Panc1 (cell line): ENCODE data around the gene PTAR1. TPM values are rescaled to one million over a fixed set of nuclear protein-coding genes. Genes with fewer than 3 reads are reported as not detected.

ENCODE experiments used
- ATAC-seq: fragments of 200-7000 bp; cut with Tn5 transposase; 2 replicates; pipeline ENCODE4 v1.9.1; 2020; ENCODE audit warnings: mild to moderate bottlenecking, moderate library complexity
- BruUV-seq: library from RNA; stranded (reverse); fragments of 400-500 nt; replicated peaks from 2 replicates; lab custom pipeline; 2021; lab: Mats Ljungman, UMichigan
- CTCF ChIA-PET: fragments of 300-600 bp; sonication (Branson Sonifier 250); formaldehyde crosslinking; loops from one replicate; lab custom pipeline; 2022; ENCODE audit warnings: antibody characterized with exemption; lab: Charles Lee
- POLR2A ChIA-PET: fragments of 300-600 bp; sonication (Branson Sonifier 250); formaldehyde crosslinking; loops from one replicate; lab custom pipeline; 2022; ENCODE audit warnings: antibody characterized with exemption; lab: Charles Lee
- DNase-seq: peaks from one replicate; pipeline ENCODE4 v3.0.0-alpha.2; 2010; ENCODE audit warnings: low read depth, low spot score
- H3K27ac ChIP-seq: 2 replicates; pipeline ENCODE4 v1.5.1; 2011; ENCODE audit warnings: mild to moderate bottlenecking, low read length, inconsistent platforms
- H3K27me3 ChIP-seq: fragments of 200-500 bp; sonication (Bioruptor generic); 2 replicates; pipeline ENCODE4 v1.6.0; 2014; ENCODE audit warnings: low read length, inconsistent platforms; ENCODE audit not compliant: control insufficient read depth, insufficient read depth
- H3K36me3 ChIP-seq: fragments of 200-500 bp; sonication (Bioruptor generic); 2 replicates; pipeline ENCODE4 v1.5.1; 2014; ENCODE audit warnings: inconsistent platforms, mild to moderate bottlenecking, low read length, moderate library complexity; ENCODE audit not compliant: control insufficient read depth, insufficient read depth
- H3K4me1 ChIP-seq: 2 replicates; pipeline ENCODE4 v1.5.1; 2011; ENCODE audit warnings: inconsistent platforms, mild to moderate bottlenecking, low read length, moderate library complexity; ENCODE audit not compliant: control insufficient read depth, insufficient read depth
- H3K4me3 ChIP-seq, 2 experiments: 2 replicates each; pipeline ENCODE4 v1.5.1; 2011 to 2012; ENCODE audit warnings: low read depth in 2 of 2, low read length in 2 of 2, mild to moderate bottlenecking in 2 of 2, inconsistent platforms in 1 of 2, moderate library complexity in 1 of 2
- H3K9me3 ChIP-seq: fragments of 200-500 bp; sonication (Bioruptor generic); 2 replicates; pipeline ENCODE4 v1.5.1; 2014; ENCODE audit warnings: low read depth, mild to moderate bottlenecking, inconsistent platforms, low read length, moderate library complexity; ENCODE audit not compliant: control insufficient read depth, insufficient read depth
- POLR2AphosphoS5 ChIP-seq: IDR thresholded peaks from 2 replicates; pipeline ENCODE4 v1.6.1; 2012; ENCODE audit warnings: mild to moderate bottlenecking, low read depth, low read length, moderate library complexity
- SIN3A ChIP-seq: IDR thresholded peaks from 2 replicates; pipeline ENCODE4 v1.6.1; 2012; ENCODE audit warnings: low read depth, mild to moderate bottlenecking, low read length, moderate library complexity, borderline replicate concordance; ENCODE audit not compliant: insufficient read depth
- TCF7L2 ChIP-seq: IDR thresholded peaks from 2 replicates; pipeline ENCODE4 v1.6.1; 2011; ENCODE audit warnings: mild to moderate bottlenecking, low read depth, low read length, inconsistent platforms
- in situ Hi-C: cut with HindIII; loops from 2 replicates; pipeline ENCODE4 v1.10.0; 2016; ENCODE audit warnings: low sequenced_read_pairs, low pct_unique_long_range_greater_than_20kb
- intact Hi-C: fragments of 100-400 bp; cut with micrococcal nuclease; formaldehyde crosslinking; loops from one replicate; pipeline ENCODE4 v1.10.0; 2022; ENCODE audit not compliant: unreplicated experiment
- total RNA-seq: library from RNA; stranded (reverse); gene quantifications from one replicate; pipeline ENCODE4 v1.2.1, GENCODE V29; 2021; ENCODE audit not compliant: unreplicated experiment
- TF ChIP-seq, protein P1 (sequence below), 2 experiments: IDR thresholded peaks; 2 replicates each; pipeline ENCODE4 v1.6.1; 2011 to 2012; ENCODE audit warnings: low read depth in 2 of 2, control low read depth in 1 of 2, low read length in 1 of 2, mild to moderate bottlenecking in 1 of 2, moderate library complexity in 1 of 2; ENCODE audit not compliant: insufficient read depth in 1 of 2
- TF ChIP-seq, protein P2 (sequence below): fragments of 450-650 bp; IDR thresholded peaks from 2 replicates; pipeline ENCODE4 v1.5.1; 2017; ENCODE audit warnings: mild to moderate bottlenecking

The PTAR1 gene
- total RNA-seq, 1 experiment from 2014 or later = 26.0 TPM

DNA sequence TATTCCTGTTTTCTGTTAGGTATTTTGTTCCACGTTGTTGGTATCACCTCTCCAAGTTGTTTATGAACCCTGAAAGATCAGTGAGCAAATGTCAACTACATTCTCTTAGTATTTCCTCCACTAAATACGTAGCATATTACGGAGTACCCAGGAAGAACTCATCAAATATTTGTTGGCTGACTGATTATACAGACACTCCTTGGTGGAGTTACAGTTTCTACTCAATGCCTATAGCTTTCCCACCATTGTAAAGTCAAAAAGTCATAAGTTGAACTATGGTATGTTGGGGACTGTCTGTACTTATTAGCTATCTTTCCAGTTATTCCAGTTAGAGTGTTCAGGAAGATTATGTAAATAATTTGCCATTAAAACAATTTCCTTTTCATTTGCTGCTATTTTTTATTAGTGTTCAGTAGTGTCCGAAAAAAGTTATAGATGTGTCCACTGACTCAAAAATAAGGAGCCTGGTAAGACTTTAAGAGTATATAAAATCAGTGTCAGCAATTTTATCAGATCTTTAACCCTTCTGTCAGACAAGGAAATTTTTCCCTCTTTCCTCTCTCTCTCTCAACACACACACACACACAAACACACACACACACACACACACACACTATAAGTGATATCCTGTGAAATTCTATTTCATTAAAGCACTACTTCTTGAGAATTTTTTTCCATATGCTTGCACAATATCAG is 80.8 kb downstream of the PTAR1 start:
- no peak overlapping the region for H3K4me3 ChIP-seq
- H3K27ac ChIP-seq = no peak overlapping the region
- ATAC-seq = no peak
- no peaks in the 10 kb centered on the region for H3K4me1 ChIP-seq
- in situ Hi-C loops (no loop called here), intact Hi-C loops (no loop called here)
- TF ChIP-seq, protein P1, sequence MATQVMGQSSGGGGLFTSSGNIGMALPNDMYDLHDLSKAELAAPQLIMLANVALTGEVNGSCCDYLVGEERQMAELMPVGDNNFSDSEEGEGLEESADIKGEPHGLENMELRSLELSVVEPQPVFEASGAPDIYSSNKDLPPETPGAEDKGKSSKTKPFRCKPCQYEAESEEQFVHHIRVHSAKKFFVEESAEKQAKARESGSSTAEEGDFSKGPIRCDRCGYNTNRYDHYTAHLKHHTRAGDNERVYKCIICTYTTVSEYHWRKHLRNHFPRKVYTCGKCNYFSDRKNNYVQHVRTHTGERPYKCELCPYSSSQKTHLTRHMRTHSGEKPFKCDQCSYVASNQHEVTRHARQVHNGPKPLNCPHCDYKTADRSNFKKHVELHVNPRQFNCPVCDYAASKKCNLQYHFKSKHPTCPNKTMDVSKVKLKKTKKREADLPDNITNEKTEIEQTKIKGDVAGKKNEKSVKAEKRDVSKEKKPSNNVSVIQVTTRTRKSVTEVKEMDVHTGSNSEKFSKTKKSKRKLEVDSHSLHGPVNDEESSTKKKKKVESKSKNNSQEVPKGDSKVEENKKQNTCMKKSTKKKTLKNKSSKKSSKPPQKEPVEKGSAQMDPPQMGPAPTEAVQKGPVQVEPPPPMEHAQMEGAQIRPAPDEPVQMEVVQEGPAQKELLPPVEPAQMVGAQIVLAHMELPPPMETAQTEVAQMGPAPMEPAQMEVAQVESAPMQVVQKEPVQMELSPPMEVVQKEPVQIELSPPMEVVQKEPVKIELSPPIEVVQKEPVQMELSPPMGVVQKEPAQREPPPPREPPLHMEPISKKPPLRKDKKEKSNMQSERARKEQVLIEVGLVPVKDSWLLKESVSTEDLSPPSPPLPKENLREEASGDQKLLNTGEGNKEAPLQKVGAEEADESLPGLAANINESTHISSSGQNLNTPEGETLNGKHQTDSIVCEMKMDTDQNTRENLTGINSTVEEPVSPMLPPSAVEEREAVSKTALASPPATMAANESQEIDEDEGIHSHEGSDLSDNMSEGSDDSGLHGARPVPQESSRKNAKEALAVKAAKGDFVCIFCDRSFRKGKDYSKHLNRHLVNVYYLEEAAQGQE (IDR thresholded peaks at IDR 0.05; ENCODE audit: insufficient read depth in 1 of 2, low read depth in 2 of 2, low read length in 1 of 2) = no peak
- no peak for TF ChIP-seq TCF7L2
- TF ChIP-seq SIN3A = no peak
- TF ChIP-seq, protein P2, sequence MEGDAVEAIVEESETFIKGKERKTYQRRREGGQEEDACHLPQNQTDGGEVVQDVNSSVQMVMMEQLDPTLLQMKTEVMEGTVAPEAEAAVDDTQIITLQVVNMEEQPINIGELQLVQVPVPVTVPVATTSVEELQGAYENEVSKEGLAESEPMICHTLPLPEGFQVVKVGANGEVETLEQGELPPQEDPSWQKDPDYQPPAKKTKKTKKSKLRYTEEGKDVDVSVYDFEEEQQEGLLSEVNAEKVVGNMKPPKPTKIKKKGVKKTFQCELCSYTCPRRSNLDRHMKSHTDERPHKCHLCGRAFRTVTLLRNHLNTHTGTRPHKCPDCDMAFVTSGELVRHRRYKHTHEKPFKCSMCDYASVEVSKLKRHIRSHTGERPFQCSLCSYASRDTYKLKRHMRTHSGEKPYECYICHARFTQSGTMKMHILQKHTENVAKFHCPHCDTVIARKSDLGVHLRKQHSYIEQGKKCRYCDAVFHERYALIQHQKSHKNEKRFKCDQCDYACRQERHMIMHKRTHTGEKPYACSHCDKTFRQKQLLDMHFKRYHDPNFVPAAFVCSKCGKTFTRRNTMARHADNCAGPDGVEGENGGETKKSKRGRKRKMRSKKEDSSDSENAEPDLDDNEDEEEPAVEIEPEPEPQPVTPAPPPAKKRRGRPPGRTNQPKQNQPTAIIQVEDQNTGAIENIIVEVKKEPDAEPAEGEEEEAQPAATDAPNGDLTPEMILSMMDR = no peak
- no peak for TF ChIP-seq POLR2AphosphoS5
- no peaks in the 10 kb centered on the region for H3K36me3 ChIP-seq
- BruUV-seq = no TSS peak
- no peaks in the 10 kb centered on the region for H3K27me3 ChIP-seq
- ChIA-PET POLR2A (no interaction called here), CTCF (no interaction called here)
- DNase-seq = no peak
- H3K9me3 ChIP-seq = no peaks in the 10 kb centered on the region

DNA sequence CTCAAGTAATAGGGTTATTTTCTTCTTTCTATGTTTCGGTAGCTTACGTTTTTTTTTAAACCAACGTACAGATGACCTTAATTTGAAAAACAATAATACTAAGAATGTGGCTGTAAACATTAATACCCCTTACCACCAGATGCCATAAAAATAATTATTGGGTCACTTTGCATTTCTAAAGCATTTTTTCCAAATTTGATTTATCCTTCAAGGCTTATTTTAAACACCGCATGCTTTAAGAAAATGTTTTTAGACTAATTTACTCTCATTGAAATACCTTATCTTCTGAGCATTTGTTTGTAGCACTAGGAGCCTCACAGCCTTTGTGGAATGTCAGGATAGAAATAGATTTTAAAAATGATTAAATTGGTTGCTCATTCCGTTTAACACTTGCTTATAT is 81.9 kb downstream of the PTAR1 start:
- no peaks in the 10 kb centered on the region for H3K4me1 ChIP-seq
- no peaks in the 10 kb centered on the region for H3K9me3 ChIP-seq
- ATAC-seq (no peak), DNase-seq (no peak)
- no TSS peak for BruUV-seq
- in situ Hi-C loops (no loop called here), intact Hi-C loops (no loop called here)
- ChIA-PET POLR2A (no interaction called here), CTCF (no interaction called here)
- H3K4me3 ChIP-seq = no peak overlapping the region
- H3K36me3 ChIP-seq = no peaks in the 10 kb centered on the region
- H3K27ac ChIP-seq = no peak overlapping the region
- H3K27me3 ChIP-seq = no peaks in the 10 kb centered on the region
- TF ChIP-seq SIN3A = no peak

DNA sequence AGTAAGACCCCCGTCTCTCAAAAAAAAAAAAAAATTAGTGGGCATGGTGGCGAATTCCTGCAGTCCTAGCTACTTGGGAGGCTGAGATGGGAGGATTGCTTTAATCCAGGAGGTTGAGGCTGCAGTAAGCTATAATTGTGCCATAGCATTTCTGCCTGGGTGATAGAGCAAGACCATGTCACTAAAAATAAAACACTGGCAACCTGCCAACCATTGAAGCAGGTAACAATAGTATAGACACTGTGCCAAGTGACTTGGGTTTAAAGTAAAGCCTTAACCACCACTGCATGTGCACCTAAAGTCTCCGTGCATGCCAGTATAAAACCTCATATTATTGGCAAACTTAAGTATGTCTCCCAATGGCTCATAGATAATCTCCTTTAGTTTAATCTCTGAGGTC is 84.2 kb downstream of the PTAR1 start:
- in situ Hi-C loops (no loop called here), intact Hi-C loops (no loop called here)
- Histone ChIP-seq H3K27me3 (peaks cover 3% of the 10 kb centered on the region; the same call in 1 of the 2 replicates), H3K36me3 (no peaks in the 10 kb centered on the region), H3K9me3 (no peaks in the 10 kb centered on the region), H3K4me3 (no peak overlapping the region), H3K4me1 (no peaks in the 10 kb centered on the region), H3K27ac (no peak overlapping the region)
- DNase-seq = no peak
- TF ChIP-seq POLR2AphosphoS5 (no peak), TCF7L2 (no peak), SIN3A (no peak)
- TF ChIP-seq, protein P2 = no peak
- TF ChIP-seq, protein P1 (IDR thresholded peaks at IDR 0.05; ENCODE audit: insufficient read depth in 1 of 2, low read depth in 2 of 2, low read length in 1 of 2) = no peak
- no TSS peak for BruUV-seq
- ChIA-PET CTCF (no interaction called here), POLR2A (no interaction called here)
- no peak for ATAC-seq
